ENCODE data around the gene TMEM167B. TPM values are rescaled to one million over a fixed set of nuclear protein-coding genes. Genes with fewer than 3 reads are reported as not detected.

The TMEM167B gene
- total RNA-seq, 1 donor from 2014 or later = 40.3 TPM

DNA sequence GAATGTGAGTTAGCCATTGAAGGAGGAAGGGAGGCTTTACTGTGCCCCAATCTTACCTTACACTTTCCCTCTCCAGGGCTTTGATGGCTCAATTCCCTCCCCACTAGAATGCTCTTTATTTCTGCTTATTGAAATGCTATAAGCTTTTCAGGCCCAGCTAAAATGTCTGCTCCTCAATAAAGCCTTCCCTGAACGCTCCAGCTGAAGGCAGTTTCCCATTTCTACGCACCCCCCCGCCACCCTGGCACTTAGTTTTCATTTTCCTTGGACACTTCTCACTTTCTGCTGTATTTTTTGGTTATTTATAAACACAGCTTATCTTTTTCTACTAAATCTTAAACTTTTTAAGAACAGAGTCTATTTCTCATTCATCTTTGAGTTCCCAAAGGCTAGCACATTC, 7.1 kb upstream of the TMEM167B start:
- H3K36me3 Mint-ChIP-seq (ENCODE audit: low read depth) = no peaks in the 10 kb centered on the region
- peaks cover 4% of the 10 kb centered on the region for H3K4me1 Mint-ChIP-seq (ENCODE audit: low read depth)
- no peak for DNase-seq (ENCODE audit: low spot score)
- TF ChIP-seq CTCF (IDR thresholded peaks at IDR 0.05) = no peak
- no peaks in the 10 kb centered on the region for H3K9me3 Mint-ChIP-seq (ENCODE audit: low read depth)
- no peaks in the 10 kb centered on the region for H3K27me3 Mint-ChIP-seq (ENCODE audit: low read depth)
- no peak overlapping the region for H3K27ac Mint-ChIP-seq (ENCODE audit: unreplicated experiment)
- H3K4me3 Mint-ChIP-seq (ENCODE audit: unreplicated experiment) = no peak overlapping the region

- Mint-ChIP-seq H3K36me3 (ENCODE audit: low read depth) (no peaks in the 10 kb centered on the region), H3K4me1 (ENCODE audit: low read depth) (peaks cover 4% of the 10 kb centered on the region), H3K27me3 (ENCODE audit: low read depth) (no peaks in the 10 kb centered on the region), H3K9me3 (ENCODE audit: low read depth) (no peaks in the 10 kb centered on the region), H3K27ac (ENCODE audit: unreplicated experiment) (no peak overlapping the region), H3K4me3 (ENCODE audit: unreplicated experiment) (no peak overlapping the region)
- DNase-seq (ENCODE audit: low spot score) = no peak
- TF ChIP-seq CTCF (IDR thresholded peaks at IDR 0.05) = no peak
Observed at GRCh38 chr1:109083923-109084322, 6.6 kb upstream of the TMEM167B start.

DNA sequence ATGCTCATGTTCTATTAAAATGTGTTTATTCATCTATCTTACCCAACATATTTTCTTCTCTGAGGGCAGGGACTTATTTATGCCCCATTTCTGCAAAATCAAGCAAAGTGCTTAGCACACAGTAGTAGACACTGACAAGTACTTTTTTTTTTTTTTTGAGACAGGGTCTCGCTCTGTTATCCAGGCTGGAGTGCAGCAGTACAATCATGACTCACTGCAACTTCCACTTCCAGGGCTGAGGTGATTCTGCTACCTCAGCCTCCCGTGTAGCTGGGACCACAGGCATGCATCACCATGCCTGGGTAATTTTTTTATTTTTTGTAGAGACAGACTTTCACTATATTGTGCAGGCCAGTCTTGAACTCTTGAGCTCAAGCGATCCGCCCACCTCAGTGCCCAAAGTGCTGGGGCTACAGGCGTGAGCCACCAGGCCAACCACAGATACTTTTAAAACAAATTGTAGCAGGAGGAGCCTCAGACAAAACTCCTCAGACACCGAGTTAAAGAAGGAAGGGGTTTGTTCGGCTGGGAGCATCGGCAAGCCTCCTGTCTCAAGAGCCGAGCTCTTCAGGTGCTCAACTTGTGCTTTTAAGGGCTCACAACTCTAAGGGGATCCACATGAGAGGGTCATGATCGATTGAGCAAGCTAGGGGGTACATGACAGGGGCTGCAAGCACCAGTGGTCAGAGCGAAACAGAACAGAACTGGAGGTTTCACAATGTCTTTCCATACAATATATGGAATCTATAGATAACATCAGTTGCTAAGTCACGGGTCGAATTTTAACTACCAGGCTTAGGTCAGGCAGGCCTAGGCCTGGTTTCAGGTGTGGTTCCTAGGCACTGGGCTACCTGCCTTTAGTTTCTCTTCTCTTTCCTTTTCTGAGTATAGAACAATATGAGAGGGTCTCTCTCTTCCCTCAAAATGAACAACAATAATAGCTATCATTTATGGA, 5.7 kb upstream of the TMEM167B start:
- TF ChIP-seq CTCF (IDR thresholded peaks at IDR 0.05) = no peak
- Mint-ChIP-seq H3K4me3 (ENCODE audit: unreplicated experiment) (no peak overlapping the region), H3K9me3 (ENCODE audit: low read depth) (no peaks in the 10 kb centered on the region), H3K4me1 (ENCODE audit: low read depth) (peaks cover 12% of the 10 kb centered on the region), H3K36me3 (ENCODE audit: low read depth) (no peaks in the 10 kb centered on the region), H3K27ac (ENCODE audit: unreplicated experiment) (no peak overlapping the region), H3K27me3 (ENCODE audit: low read depth) (no peaks in the 10 kb centered on the region)
- DNase-seq (ENCODE audit: low spot score) = peak; percentile 20

DNA sequence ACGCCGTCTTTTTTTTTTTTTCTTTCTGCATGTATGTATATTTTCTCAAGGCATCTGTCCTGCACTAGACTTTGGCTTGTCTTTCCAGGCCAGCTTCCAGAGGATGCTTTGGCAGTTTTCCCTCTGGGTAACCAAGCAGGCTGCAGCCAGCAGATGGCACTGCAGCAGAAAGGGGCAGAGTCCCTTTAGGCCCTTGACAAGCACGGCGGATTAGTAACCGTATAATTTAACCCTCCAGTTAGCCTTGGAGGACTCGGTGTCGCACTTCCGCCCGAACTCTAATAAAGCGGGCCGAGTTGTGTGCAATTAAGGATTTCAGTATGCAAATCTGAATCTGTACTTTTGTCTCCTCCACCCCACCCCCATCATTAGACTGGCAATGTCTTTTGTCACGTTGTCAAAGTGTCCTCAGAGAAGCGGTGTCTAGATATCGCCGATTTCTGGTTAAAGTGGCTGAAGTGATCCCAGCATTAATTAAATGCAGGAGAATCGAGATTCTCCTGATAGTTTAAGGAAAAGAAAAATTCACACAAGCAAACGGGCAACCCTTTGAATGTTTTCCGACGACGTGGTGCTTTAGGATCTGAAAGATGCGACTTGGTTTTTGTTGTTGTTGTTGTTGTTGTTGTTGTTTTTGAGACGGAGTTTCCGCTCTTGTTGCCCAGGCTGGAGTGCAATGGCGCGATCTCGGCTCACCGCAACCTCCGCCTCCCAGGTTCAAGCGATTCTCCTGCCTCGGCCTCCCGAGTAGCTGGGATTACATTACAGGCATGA, 1.1 kb upstream of the TMEM167B start:
- no peak for DNase-seq (ENCODE audit: low spot score)
- Mint-ChIP-seq H3K9me3 (ENCODE audit: low read depth) (no peaks in the 10 kb centered on the region), H3K36me3 (ENCODE audit: low read depth) (peaks cover 9% of the 10 kb centered on the region), H3K4me3 (ENCODE audit: unreplicated experiment) (peak overlapping the region; percentile 77), H3K27ac (ENCODE audit: unreplicated experiment) (no peak overlapping the region), H3K4me1 (ENCODE audit: low read depth) (peaks cover 37% of the 10 kb centered on the region), H3K27me3 (ENCODE audit: low read depth) (no peaks in the 10 kb centered on the region)
- peak; percentile 76 for TF ChIP-seq CTCF (IDR thresholded peaks at IDR 0.05)

DNA sequence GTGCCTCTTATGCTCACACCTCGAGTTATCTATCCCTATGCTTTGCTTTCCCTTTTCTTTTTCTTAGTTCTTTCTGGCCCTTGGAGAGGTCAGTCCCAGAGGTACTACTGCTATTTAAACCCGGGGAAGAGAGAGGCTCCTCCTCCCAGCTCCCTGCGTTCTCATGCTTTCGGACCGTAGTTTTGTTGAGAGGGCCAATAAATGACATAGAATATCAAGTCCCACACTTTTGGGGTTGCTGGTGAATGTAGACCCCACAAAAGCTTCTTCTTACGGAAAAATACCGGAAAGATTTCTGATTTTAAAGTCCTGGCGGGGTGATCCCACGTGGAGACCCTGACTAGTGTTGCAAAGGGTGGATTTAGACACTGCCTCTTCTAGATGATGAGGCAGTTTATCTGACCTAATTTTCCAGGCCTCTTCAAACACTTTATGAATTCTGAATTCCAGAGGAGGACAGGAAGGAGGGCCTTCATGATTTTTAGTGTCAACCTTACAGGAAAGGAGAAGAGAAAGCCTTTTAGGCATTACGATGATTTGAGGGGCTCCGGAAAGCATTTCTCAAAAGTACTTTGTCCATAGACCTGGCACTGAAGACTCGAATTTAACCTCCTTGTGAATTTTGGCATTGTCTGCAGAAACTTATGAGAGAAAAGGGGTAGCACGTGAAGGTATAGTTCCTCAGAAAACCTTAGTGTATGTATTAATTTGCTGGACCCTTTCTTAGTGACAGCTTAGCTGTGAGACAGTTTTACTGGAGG, 694 bp downstream of the TMEM167B start:
- H3K27ac Mint-ChIP-seq (ENCODE audit: unreplicated experiment) = peak overlapping the region; percentile 97
- no peak for DNase-seq (ENCODE audit: low spot score)
- no peaks in the 10 kb centered on the region for H3K9me3 Mint-ChIP-seq (ENCODE audit: low read depth)

More for the DNA sequence above, 694 bp downstream of the TMEM167B start:
- H3K27me3 Mint-ChIP-seq (ENCODE audit: low read depth) = no peaks in the 10 kb centered on the region
- peak overlapping the region; percentile 77 for H3K4me3 Mint-ChIP-seq (ENCODE audit: unreplicated experiment)
- H3K4me1 Mint-ChIP-seq (ENCODE audit: low read depth) = peaks cover 39% of the 10 kb centered on the region
- no peak for TF ChIP-seq CTCF (IDR thresholded peaks at IDR 0.05)
- peaks cover 13% of the 10 kb centered on the region for H3K36me3 Mint-ChIP-seq (ENCODE audit: low read depth)
